ENCODE measurements around the gene ADGRF5.

Gene ADGRF5

GRCh38 chr6:46821458-46821881 lies 100.3 kb downstream of the ADGRF5 start:
- Mint-ChIP-seq H3K27me3 (peaks cover 22% of the 10 kb centered on the region), H3K36me3 (ENCODE audit: insufficient read depth) (no peaks in the 10 kb centered on the region), H3K4me3 (no peak overlapping the region), H3K27ac (ENCODE audit: low read depth) (no peak overlapping the region), H3K4me1 (no peaks in the 10 kb centered on the region), H3K9me3 (no peaks in the 10 kb centered on the region)
- no peak for DNase-seq (ENCODE audit: low spot score in 2 of 2)
- no peak for ATAC-seq (replicated peaks; ENCODE audit: extremely low read depth, poor library complexity, severe bottlenecking)

- no peaks in the 10 kb centered on the region for H3K36me3 Mint-ChIP-seq (ENCODE audit: insufficient read depth)
- no peak for ATAC-seq (replicated peaks; ENCODE audit: extremely low read depth, poor library complexity, severe bottlenecking)
Observed at GRCh38 chr6:46819561-46819960, 102.2 kb downstream of the ADGRF5 start.

GRCh38 chr6:46816626-46817025 lies 105.1 kb downstream of the ADGRF5 start:
- Mint-ChIP-seq H3K27me3 (peaks cover 48% of the 10 kb centered on the region), H3K27ac (ENCODE audit: low read depth) (no peak overlapping the region), H3K36me3 (ENCODE audit: insufficient read depth) (no peaks in the 10 kb centered on the region), H3K4me1 (no peaks in the 10 kb centered on the region), H3K9me3 (no peaks in the 10 kb centered on the region), H3K4me3 (no peak overlapping the region)
- ATAC-seq (replicated peaks; ENCODE audit: extremely low read depth, poor library complexity, severe bottlenecking) (no peak), DNase-seq (ENCODE audit: low spot score in 2 of 2) (no peak)

More at GRCh38 chr6:46819561-46819960, 102.2 kb downstream of the ADGRF5 start:
- H3K4me3 Mint-ChIP-seq, result no peak overlapping the region
- no peaks in the 10 kb centered on the region for H3K4me1 Mint-ChIP-seq
- no peak for DNase-seq (ENCODE audit: low spot score in 2 of 2)
- no peak overlapping the region for H3K27ac Mint-ChIP-seq (ENCODE audit: low read depth)
- no peaks in the 10 kb centered on the region for H3K9me3 Mint-ChIP-seq
- H3K27me3 Mint-ChIP-seq, result peaks cover 34% of the 10 kb centered on the region

GRCh38 chr6:46815130-46815529 lies 106.6 kb downstream of the ADGRF5 start:
- H3K4me1 Mint-ChIP-seq, result no peaks in the 10 kb centered on the region
- ATAC-seq (replicated peaks; ENCODE audit: extremely low read depth, poor library complexity, severe bottlenecking), result no peak
- peaks cover 63% of the 10 kb centered on the region for H3K27me3 Mint-ChIP-seq
- no peaks in the 10 kb centered on the region for H3K36me3 Mint-ChIP-seq (ENCODE audit: insufficient read depth)
- no peaks in the 10 kb centered on the region for H3K9me3 Mint-ChIP-seq
- no peak overlapping the region for H3K4me3 Mint-ChIP-seq
- no peak for DNase-seq (ENCODE audit: low spot score in 2 of 2)
- no peak overlapping the region for H3K27ac Mint-ChIP-seq (ENCODE audit: low read depth)

GRCh38 chr6:46808806-46809205 lies 112.9 kb downstream of the ADGRF5 start:
- DNase-seq (ENCODE audit: low spot score in 2 of 2), result no peak
- no peaks in the 10 kb centered on the region for H3K4me1 Mint-ChIP-seq
- no peak overlapping the region for H3K4me3 Mint-ChIP-seq
- ATAC-seq (replicated peaks; ENCODE audit: extremely low read depth, poor library complexity, severe bottlenecking), result no peak
- H3K36me3 Mint-ChIP-seq (ENCODE audit: insufficient read depth), result no peaks in the 10 kb centered on the region
- no peak overlapping the region for H3K27ac Mint-ChIP-seq (ENCODE audit: low read depth)
- H3K27me3 Mint-ChIP-seq, result peaks cover 62% of the 10 kb centered on the region
- H3K9me3 Mint-ChIP-seq, result no peaks in the 10 kb centered on the region

Measured in central memory CD8-positive, alpha-beta T cell (primary cell).